Stimulated activated CD8-positive, alpha-beta memory T cell treated with anti-CD3 and anti-CD28 coated beads, Interleukin-4, amount 100 ng/mL, for 4 hours (primary cell): Measurements from ENCODE around the gene GALC.

ENCODE experiments used
- DNase-seq, 2 donors: peaks; one replicate each; pipeline ENCODE4 v3.0.0-alpha.2; 2020; ENCODE audit warnings: low read depth in 2 of 2, low spot score in 1 of 2

The GALC gene

DNA sequence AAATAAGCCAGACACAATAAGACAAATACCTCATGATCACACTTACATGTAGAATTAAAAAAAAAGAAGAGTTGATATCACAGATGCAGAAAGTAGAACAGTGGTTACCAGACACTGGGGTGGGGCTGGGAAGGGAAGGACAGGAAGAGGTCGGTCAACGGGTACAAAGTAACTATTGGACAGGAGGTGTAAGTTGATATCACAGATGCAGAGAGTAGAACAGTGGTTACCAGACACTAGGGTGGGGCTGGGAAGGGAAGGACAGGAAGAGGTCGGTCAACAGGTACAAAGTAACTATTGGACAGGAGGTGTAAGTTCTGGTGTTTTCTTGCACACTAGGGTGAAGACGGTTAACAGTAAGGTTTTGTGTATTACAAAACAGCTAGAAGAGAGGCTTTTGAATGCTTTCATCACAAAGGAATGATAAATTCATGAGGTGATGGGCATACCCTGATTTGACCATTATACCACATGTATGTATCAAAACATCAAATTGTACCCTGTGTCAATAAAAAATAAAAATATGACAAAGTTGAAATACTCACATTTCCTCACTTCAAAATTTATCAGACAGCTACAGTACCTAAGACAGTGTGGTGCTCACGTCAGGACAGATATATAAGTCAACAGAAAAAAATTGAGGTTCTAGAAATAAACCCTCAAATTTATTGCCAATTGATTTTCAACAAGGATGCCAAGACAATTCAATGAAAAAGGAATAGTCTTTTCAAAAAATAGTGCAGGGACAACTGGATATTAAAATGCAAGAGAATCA lies 32.8 kb downstream of the GALC start:
- DNase-seq: no peak

DNA sequence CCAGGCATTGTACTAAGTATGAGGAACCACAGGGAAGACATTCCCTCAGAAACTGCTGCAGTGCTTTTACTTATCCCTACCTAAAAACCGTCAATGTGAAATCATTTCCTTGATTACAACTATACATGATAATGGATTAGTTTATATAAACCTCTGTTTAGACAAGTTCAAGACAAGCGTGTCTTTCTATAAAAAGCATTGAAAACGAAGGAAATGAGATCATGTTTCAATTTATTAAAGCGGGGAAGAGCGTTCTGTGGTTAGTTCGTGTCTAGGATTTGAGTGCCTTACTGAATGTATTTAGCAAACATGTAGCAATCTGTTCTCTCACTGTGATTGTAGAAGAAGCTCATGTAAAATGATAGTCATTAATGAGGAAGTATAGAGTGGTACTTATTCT lies 37.5 kb downstream of the GALC start:
- no peak for DNase-seq

DNA sequence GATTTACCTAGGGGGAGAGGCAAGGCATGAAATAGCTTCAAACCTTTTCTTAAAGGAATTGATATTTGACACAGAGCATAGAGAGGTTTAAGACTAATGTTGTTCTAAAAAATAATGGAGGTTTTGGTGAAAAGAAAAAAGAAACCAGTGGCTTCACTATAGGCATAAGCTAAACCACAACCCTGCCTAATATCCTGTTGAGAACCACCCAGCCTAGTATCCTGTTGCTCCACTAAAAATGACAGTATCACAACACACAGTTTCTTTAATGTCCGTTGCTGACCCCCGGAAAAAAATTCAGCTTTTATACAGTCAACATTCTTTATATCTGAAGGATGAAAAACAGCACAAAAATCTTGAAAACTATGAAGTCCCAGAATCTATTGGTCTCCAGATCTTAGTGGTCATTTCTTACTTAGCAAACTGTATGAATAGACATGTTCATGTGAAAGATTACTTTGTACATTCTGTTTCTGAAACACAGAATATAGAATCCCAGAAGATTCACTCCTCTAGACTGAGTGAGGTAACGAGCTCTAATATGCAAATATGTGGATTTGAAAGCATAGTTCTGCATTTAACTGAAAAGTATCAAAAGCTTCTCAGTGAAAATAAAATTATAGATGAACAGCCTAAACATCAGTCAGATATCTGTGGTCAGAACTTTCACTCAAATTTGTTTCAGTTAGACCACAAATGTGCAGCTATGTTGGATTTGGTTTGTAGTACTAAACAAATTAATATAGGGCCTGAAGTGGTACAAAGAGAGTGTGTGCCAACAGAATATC lies 40.5 kb downstream of the GALC start:
- no peak for DNase-seq

DNA sequence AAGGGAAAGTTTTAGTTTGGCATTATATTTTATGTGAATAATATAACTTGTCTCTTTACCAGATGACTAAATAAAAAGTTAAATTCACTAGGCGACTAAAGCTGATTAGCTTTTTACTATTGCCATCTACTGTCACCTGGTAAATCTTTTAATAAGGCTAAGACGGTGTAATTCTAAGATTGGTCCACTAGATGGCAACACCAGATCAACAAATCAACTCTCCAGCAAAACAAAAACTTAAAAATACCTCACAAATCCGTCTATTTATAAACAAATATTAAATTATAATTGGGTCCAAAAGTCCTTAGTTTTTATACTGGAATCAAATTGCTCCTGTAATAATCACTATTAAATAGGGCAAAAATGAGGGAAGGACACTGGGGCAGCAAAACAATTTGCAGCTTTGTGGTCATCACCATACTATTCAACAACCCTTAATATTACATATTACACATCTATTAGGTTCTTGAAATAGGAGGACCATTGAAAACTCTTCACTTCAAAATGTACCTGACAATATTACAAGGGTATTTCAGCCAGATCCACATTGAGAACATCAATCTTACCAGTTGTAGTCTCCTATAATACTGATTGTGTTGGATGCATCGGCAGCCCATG lies 47.9 kb downstream of the GALC start:
- no peak for DNase-seq

DNA sequence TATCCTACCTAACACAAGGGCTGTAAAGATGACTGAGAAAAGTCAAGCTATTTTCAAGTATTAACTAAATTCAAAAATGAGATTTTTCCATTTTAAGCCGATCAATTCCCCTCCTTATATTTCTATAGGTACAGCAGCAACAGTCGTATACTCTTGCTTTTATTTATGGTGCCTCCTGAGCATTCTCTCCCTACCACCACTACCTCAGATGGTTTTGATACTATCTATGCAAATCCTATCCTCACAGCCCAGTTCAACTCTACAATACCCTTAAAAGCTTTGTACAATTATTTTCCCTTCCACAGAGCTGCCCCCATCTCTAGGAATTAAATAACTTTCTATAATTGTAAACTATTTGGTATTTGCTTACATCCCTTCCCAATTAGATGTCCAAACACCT lies 52.1 kb downstream of the GALC start:
- DNase-seq: no peak

DNA sequence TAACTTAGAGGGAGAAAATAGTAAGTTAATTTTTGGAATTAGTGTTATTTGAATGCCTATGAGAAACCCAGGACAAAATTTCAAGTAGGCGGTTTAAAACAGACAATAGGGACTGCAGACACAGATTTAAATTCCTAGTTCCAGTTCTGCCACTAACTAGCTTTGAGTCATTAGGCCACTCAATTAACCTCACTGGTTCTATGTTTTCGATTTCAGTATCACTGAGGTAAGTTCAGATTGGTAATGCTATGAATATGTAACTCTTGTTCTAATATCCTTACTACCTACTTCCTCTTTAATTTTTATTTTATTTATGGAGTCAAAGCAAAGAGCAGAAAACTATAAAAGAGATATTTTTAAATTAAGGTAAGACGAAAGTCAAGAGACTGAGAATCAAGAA lies 52.6 kb downstream of the GALC start:
- no peak for DNase-seq

DNA sequence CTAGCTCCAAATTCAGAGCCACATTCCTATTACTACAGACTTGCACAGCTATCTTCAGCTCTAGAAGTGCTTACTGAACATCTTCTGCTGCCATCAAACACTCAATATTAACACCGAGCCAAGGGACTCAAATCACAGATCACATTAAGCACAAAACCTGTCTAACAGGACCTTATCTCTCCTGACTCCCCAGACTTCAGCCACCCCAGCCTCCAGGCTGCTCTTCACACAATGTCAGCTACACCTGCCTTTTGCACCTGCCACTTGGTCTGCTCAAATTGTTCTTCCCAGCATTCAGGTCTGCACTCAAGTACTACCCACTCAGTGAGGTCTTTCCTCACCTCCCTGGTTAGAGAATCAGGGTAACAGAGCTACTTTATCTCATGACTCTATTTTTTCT lies 57.1 kb downstream of the GALC start:
- no peak for DNase-seq

DNA sequence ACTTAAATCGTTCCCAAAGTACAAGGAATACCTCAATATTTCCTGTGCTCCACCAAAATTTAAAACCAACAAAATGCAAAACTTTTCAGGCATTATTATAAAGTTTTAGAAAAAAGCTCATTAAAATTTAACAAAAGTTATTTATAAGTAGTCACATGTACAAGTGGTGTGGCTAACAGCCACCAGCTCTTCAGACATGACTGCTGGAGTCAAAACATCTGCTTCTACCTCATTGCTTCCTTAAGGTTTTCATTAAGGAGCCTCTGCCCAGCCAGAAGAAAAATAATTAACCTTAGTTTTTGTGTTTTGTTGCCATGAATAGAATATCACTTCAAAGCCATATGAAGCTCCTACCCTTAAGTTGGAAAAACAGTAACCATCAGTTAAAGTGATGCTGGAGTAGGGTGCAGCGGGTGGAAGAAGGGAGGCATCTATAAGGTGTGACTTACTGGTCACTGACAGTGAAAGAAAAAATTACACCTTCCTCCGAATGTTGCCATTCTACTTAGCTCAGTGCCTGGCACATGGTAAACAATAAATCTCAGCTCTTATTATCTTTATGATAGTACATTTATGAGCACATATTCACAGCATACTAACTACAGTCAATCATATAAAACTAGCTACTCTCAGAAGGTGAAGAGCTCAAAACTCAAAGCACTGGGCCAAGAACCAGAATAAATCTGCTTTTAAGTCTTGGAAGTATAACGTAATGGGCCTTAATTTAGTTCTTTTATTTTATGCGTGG lies 57.7 kb downstream of the GALC start:
- no peak for DNase-seq

DNA sequence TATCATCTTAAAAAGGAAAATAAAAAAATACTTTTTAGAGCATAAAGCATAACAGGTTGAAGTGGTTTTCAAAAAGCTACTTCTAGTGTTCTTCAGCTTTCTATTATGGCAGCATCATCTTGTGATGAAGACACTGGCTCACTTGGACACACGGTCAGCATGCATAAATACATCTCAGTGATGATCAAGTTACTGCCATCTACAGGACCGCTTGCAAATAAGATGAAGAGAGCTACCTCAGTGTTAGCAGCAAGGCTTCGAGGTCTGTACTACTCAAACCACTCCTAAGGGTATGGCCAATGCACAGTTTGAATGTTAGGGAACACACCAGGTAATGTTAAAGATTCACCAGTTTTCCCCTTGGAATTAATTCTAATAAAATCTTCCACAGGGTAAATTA lies 58.8 kb downstream of the GALC start:
- DNase-seq: no peak

DNA sequence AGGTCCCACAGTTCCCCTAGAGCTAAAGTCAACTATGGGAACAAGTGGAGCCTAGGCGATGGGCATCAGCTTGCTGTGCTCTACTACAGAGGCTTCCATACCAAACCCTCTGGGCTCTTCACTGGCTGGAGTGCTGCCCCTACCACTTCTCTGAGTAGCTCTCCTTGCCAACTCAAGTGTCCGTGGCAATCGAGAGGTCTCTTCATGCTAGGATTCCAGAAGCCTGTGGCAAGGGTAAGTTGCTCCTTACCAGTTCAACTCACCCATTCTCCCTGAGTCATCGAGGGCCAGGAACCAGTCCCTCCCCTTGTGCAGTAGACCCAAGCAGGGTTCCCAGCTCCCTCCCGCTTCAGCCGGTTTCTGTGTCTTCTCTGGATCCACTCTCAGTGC lies 76.1 kb downstream of the GALC start:
- DNase-seq: no peak

DNA sequence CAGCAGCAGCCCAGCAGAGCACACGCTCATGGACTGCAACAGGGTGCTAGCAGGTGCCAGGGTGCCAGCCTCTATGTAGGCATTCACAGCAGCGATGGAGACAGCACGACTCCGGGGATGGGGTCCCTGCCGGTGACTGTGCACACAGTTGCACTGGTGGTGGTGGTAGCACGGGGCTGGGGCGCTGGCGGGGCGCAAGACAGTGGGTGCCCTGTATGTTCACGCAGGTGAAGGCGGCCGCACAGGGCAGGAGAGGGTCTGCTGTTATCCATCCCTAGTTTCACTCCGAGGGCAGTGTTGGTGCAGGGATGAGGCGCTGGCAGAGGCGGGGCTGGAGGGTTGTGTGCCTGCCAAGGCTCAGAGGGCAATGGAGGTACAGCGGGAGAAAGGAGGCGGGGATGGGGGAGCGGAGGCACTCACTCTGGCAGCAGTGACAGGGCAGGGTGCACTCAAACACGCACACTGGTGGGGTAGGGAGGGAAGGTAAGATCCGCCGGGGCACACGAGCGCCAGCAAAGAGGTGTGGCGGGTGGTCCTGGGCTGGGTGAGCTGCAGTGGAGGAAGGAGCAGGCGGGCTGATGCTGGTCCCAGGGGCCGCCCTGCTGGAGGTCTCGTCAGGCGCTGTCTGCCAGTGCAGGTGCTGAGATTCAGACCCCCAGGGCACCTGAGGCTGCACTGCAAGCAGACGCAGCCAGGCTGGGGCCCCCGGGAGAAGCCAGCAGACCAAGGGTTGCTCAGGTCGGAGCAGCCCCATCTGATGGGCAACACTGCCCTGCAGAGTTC lies 76.7 kb downstream of the GALC start:
- DNase-seq: no peak

DNA sequence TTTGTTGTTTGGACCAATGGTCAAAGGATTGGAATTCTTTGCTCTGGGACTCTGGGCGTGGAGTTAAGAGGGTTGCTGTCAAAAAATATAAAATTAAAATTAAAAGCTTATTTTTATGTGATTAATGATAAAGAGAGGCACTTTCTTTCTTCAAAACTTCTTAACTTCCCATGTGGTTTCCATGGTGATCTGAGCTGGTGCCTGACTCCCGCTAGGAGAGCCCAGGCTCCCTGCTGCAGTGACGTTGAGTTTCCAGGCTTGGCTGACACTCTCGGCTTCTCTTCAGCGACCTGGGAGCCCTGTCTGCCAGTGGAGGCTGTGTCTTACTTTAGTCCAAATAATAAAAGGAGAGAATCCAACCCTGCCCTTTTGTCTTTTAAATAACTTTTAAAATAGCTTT lies 84.4 kb downstream of the GALC start:
- no peak for DNase-seq

DNA sequence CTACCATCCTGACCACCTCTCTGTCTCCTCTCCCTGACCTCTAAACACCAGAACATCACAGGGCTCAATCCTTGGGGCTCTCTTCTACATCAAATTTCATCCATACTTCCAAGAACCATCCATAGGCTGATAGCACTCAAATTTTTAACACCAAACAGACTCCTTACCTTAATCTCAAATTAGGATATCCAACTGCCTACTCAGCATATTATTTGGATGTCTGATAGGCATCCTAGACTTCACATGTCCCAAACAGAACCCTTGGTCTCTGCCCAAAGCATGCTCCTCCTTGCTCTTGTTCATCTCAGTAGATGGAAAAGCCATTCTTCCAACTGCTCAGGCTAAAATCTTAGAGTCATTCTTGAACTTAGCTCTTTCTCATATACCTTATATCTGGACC lies 91.3 kb downstream of the GALC start:
- no peak for DNase-seq

DNA sequence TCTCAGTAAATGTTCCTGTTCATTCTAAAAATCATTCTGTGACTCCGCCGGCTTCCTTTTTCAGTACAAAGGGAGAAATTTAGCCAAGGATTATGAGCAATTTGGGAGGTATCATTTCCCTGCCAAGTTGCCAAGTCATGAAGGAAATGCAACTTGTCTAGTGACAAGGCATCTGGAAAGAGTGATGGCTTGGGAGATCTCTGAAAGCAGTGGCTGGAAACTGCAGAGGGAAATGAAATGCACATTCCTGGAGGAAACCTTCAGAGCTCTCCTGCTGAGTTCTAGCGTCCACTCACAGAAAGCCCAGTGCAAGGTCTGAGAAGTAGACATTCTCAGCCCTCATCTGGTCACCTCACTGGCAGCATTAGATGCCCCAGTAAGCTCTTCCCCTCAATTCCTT lies 91.7 kb downstream of the GALC start:
- no peak for DNase-seq

DNA sequence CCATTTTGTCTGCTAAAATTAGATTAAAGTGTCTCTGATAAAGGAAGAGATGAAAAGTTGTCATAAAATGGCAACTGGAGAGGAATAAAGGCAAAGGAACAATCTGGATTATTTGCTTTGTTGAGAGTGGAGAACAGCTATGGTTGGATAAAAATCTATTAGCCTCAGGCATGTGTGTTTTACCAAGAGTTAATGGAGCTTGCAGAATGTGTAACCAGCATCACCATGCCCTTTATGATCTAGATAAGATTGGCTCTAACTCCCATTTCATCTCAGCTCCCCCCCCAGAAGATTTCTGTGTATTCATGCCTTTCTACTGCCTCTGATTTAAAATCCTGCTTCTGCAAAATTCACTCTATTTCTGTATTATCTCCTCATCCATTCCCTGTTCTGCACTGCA lies 93.8 kb downstream of the GALC start:
- DNase-seq: no peak

DNA sequence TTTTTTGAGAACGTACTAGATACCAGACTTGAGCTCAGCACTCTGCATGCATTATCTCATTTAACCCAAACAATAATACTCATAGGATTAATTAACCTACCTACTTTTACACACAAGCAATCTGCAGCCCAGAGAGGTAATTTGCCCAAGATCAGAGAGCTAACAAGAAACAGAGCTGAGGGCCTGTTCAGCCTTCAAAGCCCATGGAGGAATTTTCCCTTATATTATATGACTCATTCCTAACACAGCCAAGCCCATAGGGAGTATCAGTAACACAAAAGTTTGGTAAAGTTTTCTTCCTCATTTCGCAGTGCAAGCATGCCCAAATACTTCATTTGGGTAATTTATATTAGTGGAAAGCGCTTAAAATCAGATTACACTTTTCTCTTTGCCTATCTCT lies 94.7 kb downstream of the GALC start:
- DNase-seq: no peak

DNA sequence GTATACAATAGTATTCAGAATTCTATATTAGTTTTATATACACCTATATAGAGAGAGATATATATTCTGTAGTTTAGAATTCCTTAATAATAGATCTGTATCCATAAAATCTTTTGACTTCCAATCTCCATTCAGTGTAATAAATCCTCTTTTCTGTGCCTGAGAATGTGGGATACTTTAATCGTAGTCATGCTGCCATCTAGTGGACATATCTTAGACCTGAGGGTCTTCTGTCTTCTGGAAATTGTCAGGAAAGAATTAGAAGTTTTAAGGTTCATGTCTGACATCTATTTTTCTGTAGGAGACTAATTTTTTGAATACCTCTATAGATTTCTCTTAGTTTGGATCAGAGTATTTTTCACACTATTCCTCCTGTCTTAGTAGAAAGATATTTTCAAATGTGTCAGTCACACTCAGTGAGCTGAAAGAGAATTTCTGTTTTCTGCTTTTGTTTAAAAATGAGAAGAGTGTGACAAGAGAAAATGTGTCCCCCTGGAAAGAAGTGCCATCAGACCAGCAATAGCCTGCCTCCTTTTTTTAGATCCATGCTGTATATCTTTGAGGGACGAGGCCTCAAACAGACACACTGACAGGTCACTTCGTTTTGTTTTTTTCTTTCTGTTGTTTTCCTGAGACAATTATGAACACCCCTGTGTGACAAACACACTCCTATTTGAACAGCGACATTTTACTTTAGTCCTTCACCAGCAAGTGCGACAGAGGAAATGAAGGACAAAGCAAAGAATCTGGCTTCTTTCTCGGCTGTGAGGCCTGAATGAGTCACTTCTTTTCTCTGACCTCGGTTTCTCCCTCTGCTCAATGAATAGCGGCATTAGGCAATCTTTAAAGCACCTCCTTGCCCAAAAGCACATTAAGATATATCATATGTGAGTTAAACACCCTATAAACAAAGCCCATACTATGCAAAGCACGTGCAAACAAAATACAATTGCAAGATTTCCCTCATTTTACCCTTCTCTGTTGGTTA lies 96.3 kb downstream of the GALC start:
- no peak for DNase-seq

DNA sequence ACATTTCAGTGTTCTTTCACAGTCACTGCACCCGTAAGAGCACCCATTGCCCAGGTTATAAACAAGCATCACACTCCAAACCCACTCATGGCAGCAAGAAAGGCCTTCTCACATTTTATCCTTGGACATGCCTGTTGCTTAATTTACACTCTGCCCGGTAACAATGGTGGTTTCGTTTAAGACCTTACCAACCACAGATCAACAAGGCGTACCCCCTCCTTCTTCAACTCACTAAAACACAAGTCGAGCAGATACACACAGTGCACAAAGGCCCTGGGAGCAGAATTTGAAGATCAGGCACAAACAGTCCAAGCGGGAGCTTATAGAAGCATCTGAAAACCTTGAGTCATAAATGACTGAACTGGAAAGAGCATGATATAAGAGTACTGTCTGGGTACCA lies 98.1 kb downstream of the GALC start:
- DNase-seq: no peak

DNA sequence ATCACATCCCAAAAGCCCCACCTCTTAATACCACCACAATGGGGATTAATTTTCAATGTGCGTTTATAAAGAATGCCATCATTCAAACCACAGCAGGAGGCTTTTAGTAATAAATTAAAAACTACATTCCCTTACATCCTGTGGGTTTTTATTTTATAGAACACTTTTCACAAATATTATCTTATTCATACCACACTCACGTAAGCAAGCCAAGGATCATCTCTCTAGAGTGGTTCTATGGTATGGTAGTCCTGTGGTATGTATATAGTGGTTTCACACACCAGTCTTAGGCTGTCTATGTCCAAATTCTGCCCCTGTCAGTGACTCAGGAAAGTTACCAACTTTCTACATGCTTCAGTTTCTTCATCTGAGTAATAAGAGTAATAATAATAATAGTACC lies 100.2 kb downstream of the GALC start:
- DNase-seq: no peak
